Amygdala (tissue), 56 donors: ENCODE data around the gene HOXD1.

ENCODE experiments used
- DNase-seq, 56 donors: peaks; one replicate each; lab custom pipeline; 2025; lab: John Stamatoyannopoulos, UW

Gene HOXD1

DNA sequence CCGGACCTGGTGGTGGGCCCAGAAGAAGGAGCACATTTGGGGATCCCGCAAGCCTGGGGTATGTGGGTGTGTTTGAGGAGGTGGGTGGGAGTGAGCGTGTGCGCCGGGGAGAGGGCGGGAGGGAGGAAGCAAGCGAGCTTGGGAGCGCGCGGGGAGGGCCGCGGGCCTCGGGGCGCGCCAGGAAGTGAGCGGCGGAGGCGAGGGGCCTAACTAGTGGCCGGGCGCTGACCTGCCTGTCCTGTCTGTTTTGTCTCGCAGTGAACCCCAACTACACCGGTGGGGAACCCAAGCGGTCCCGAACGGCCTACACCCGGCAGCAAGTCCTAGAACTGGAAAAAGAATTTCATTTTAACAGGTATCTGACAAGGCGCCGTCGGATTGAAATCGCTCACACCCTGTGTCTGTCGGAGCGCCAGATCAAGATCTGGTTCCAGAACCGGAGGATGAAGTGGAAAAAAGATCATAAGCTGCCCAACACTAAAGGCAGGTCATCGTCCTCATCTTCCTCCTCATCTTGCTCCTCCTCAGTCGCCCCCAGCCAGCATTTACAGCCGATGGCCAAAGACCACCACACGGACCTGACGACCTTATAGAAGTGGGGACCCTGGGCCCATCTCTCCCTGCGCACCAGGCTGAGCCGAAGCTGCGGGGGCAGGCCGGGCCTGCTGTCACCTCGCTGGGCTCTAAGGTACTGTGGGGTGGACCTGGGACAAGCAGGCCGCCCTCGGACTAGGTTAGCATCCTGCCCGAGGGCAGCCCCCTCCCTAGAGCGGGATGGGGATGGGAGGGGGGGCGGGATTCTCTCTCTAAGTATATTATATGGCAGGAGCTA is 35.9 kb upstream of the HOXD1 start:
- no peak for DNase-seq

DNA sequence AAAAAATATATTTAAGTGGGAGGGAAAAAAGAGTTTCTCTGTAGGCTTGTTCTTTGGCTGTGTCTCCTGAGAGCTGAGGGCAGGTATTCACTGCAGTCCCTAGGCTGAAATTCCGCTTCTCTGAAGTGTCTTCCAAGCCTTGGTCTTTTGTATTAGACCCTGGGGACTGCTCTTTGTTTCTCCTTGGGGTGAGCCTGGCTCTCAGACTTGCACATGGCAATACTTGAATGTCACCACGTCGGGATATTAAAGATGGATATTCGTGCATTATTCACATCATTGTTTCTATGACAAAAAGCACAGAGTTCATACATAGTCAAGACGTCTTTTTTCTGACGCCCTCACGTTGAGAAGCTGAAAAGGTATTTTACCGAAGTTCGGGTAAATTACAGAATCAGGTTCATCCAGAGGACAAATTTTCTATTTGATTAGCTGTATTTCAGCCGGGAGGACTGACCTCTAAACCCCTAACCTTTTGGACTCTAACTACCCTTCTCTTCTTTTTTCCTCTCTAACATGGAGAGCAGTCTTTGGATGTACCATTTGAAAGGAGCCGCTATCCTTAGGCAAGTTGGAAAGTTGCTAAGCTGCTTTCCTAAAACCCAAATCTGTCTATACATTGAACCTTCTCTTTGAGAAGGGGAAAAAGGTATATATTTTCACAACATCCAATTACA is 33.8 kb upstream of the HOXD1 start:
- no peak for DNase-seq

DNA sequence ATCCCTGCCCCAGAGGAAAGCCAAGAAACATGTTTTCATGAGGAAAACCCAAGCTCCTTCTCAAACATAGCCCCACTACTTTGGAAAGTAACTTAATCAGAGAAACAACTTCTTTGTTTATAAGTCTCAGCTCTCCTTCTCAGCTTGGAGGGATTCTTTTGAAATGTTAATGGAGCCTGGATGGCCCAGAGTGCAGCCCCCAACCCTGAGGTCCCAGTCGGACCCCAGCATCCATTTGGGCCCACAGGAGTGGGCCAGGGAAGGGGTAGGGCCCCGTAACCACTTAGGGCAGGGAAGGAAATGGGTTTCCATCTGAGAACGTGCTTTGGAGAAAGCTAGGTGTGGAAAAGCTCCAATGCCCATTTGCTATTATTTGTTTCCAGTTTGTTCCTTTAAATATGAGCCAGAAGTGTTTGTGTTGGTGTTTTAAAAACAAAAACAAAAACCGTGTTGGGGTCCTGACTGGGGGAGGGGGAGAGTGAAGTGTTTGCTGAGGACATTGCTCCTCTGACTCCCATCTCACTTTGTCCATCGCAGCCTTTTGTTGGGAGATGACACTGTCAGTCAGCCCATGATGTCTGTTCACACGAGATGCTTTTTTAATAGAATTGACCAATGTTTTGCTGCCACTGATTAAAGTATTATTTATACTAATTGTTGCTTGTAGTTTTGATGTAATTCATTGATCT is 33.0 kb upstream of the HOXD1 start:
- no peak for DNase-seq

DNA sequence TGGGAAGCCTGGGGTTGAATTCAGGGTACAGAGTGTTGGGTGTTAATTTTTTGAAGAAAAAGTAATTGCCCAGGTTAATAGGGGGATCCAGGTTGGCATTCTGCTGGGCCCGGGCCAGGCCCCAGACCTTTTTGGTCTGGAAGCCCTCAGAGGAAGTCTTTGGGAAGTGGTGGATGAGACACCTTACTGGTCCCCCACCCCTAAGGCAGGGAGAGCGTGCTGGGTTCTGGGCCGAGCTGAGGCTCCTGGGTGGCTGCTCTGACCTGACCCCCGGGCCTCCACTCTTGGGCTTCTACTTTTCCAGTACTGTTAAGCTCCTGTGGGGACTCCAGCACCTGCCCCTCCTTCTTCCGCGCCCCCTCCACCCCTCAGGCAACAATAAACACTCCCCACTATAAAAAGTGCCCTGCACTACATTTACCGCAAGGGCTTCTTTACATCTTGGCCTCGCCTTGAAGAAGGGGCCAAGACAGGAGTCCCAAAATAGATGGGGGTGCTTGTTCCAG is 32.1 kb upstream of the HOXD1 start:
- DNase-seq = no peak

DNA sequence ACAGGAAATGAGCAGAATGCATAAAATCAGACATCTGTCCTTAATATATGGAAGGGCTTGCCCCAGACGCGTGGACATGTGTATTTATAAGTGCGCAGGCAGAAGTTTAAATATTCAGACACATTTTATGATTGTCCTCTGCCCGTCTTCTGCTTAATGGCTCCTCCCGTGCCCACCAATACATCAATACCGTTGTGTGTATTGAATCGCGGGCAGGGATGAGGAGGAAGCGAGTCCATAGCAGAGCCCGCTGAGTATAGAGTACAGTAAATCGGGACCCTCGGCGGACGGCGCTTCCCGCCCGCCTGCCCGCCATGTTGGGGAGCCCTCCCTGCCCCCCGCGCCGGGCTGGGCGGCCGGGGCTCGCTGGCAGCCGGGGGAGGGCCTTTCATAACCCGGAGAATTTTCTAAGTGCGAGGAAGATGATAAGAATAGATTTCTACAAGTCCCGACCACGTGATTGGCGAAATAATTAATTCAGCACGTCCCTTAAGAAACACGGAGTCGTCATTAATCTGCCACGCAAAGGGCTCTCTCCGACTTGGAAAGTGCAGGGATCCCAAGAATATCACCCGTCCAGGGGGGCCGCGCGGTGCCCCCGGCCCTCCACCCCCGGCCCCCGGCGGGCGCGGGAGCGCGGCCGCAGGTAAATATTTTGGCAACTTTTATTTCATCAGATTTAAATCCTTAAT is 31.5 kb upstream of the HOXD1 start, which contains the start of gene HOXD3:
TSS of gene HOXD3 (plus strand) at position 501 of the 692 bp plus-strand sequence. CDS start 11,808 bp downstream, outside the sequence.
- DNase-seq = no peak

DNA sequence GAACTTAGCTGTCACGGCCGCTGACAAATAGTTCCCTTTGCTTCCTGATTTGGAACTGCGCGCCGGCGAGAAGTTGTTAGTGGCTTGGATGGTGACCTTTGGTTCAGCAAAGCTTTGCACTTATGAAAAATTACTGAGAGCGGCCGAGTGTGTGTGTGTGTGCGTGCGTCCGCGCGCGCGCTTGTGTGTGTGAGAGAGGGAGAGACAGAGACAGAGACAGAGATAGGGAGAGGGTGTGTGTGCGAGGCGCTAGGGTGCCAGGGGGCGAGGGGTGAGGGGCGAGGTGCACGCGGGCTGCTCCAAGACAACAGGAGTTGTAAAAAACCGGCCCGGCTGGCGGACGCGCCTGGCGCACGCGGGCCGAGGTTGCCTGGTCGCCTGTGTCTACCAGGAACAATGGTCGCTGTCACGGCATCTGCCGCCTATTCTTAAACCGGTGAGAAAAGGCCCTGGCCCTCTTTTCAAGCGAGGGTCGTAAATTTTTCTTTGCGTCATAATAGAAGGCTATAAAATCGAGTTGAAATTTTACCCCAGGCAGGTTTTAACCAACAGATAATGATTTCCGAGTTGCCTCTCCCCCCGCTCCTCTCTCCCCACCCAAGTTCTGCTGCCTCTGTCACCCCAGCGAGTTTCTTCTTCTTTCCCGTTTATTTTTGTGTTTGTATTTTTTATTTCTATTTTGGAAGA is 30.8 kb upstream of the HOXD1 start:
- no peak for DNase-seq

DNA sequence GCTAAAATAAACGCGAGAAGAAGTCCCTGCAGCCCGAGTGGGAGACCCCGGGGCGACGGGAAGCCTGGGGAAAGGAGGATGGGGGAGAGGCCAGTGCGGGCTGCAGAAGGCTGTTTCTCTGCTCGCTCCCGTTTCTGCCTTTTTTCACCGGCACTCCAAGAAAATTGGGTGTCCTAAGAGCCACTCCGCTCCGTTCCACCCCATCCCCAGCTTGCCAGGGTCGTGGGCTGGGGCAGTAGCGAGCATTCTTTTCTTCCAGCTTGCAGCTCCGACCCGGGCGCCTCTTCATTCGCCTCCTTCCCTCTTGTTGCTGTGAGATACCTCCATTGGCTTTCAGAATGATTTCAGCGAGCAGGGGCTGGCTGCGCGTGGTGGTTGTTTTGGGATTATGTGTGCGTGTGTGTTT is 30.3 kb upstream of the HOXD1 start:
- no peak for DNase-seq

DNA sequence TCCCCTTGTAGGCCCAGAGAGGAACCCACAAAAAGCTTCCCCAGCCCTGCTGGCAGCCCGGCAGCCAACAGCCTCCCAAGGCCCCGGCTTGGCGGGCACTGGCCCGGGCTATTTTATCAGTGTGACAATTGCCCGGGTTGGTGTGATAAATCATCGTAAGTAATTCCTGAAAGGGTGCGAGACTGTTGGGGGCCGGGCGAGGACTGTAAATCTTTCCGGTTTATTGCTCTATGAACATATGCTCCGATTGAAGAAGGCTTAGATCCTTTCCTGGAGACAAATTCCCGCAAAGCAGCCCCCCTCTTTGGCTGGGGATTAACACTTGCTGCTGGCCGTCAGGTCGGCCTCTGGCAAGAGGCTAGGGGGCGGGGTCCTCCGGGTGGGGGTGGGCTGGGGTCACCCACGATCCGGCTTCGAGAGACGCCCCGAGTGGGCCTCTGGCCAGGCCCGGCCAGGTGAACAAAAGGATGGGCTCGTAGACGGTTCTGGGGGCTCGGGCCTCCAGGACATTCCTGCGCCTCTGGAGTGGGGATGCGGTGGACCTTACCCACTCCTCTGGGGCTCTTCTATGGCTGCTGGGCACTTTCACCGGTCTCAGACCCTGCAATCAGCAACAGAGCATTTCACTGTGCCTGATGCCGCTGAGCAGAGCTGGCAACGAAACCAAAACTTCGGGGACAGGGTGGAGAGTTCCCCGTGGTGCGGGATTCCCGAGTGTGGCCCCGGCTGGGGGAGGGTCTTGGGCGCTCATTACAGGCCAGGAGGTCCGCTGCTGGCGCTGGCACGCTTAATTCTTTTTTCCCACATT is 29.4 kb upstream of the HOXD1 start:
- no peak for DNase-seq

DNA sequence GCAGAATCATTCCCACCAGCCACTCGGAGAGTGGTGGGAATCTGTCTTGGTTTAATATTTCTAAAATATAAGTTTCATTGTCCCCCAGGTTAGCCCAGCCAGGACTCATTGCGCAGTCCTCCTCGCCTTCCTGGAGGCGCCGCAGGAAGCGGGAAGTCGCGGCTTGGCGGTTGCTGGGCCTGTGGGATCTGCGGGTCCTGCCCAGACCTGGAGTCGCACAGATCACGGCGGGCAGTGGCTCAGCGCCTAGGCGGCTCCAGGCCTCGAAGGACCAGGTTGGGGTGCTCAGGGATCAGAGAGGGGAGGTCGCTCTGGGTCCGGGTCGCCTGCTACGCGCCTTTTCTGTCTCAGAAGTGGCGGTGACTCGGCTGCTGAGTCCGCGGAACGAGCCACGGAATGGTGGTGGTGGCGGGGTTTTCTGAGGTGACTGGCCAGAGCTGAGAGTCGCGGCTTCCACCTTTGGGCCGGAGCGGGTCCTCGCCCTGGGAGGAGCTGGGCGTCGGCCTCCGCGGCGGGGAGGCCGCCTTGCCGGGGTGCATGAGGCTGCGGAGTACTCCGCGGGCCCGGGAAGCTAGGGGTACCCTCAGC is 28.7 kb upstream of the HOXD1 start:
- no peak for DNase-seq

DNA sequence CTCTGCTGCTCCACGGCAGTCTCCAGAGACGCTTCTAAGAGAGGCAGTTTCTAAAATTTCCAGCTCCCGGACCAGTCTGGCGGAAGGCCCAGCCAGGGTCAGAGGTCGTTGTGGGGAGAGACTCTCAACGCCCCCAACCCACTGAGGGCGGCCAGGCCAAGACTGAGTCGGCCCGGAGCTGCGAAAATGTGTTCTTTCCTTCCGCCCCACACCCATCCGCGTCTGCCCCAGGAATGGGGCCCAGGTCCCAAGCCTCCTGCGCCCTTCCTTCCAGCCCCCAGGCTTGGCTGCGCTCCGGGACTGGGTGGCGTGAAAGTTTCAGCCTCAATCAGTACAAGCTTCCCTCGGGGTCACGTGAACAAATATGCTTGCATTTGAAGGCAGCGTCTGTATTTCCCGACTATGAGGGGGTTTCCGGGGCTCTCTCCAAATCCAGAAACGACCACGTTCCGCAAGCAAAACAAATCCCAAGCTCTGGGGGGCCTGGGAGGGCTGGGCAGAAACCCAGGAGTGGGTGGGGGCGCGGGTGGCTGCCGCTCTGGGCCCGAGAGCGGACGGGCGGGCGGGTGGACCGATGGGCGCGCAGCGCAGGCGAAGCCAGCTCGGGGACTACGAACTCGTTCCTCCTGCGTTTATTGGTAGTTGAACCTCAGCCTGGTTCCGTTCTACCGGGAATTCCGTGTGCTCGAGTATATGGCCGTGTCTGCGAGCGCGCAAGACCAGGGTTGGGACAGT is 28.1 kb upstream of the HOXD1 start:
- DNase-seq = no peak

DNA sequence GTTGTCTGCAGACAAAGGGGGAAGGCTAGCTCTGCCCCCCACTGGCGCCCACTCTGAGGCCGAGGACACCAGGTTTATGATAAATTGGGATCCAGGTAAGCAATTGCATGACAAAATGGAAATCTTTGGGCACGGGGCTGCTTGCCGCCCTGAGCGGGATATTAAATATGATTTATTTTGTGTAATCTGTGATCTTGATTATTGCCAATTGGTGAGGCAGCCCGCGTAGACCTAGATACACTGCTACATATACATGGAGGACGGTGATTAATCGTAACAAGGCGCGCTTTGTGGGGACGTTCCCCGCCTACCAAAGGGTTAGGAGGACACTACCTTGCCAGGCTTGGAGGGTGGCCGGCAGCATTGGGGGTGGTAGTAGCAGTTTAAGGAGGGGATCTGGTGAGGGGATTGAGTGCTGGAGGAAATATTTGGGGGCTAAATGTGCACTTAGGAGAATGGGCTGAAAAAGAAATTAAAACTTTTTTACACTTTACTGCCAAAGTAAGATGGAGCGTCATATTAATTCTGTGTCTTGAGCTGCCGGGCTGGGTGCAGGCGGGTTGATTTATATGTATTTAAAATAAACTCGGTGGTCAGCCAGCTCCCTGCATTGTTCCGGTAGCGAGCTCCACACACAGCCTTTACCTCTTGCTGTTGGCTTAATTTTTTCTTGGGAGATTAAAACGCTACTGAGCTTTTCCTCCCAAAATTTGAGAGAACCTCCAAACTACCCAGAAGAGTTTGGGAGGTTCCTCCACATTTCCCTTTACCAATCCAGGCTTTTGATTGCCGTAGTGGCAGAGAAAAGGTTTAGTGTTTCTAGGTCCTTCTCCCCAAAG is 27.3 kb upstream of the HOXD1 start:
- no peak for DNase-seq

DNA sequence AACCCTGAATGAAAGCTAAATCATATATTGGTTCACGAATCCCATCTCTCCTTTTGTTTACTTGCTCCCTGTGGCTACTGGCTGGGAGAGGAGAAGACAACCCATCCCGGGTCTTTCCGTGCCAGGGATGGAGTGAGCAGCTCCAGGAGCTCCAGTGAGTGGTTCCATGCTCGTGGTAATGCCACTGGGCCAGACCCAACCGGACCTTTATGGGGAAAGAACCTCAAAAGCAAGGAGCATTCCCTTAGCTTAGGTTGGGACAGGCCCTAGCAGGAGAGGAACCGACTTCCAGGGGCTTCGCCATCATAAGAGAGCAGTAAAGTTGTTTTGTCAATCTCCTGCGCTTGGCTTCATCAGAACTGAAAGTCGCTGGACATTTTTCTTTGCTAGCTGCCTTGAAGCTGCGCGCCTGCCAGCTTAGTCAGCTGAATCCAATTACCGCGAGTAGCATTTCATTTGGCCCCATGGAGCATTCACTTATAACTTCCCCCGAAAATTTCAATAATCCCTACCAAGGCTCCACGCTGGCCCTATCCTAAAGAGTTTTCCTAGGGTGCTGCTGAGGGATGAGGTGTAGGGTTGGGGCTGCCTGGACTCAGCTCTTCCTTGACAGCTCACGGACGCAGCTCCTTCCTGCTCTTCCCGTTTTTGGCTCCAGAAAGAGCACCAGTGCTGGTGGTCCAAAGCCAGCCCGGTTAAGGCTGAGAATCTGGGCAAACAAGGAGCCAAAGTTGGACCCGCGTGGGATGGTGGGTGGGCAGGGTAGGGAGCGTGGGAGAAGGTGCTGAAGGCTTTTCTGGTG is 26.4 kb upstream of the HOXD1 start:
- DNase-seq = no peak

DNA sequence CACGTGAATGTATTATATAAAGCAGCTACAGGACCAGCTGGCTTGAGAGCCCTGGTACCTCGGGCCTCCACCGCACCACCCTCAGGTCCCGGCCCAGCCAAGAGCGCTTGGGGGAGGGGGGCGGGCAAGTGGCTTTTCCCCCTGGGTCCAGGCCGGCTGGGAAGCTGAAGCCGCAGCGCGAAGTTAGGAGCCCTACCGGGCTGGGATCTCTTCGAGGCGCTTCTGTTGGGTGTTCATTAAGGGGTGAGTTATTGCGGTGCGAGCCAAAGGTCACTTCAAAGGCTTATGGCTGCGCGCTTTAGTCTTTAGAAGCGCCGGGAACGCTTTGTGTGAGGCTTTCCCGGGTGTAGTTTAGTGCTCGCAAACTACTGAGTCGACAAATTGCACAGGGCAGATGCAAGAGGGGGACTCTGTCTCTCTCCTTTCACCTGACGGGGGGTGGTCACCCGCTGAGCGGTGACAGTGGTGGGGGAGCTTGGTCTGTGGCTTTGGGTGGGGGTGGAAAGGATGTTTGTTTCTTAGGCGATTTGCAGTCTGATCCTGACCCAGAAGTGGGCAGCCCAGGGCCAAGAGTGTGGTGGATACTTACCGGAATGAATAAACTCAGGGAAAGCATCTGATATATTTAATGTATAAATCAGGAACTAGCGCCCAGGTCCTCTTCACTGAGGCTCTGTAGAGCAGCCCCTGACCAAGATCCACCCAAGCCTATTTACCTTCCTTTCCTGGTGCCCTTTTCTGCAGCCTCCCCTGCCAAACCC is 25.4 kb upstream of the HOXD1 start:
- DNase-seq = no peak

DNA sequence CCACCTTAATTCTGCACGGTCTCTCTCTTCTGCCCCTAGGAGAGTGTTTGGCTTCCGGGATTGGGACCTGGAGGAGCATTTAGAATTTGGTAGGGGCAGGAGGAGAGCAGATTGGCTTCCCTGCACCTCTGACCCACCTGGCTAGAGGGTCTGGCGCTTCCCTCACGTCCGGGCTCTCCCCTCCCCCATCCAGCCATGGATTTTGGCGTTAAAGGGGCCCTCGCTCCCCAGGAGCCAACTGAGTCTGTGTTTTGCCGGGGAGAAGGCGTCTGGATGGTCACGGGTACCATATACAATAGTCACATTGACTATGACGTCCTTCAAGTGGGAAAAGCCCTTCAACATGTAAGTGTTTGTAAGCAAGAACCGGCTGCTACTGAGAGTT is 24.8 kb upstream of the HOXD1 start:
- no peak for DNase-seq

DNA sequence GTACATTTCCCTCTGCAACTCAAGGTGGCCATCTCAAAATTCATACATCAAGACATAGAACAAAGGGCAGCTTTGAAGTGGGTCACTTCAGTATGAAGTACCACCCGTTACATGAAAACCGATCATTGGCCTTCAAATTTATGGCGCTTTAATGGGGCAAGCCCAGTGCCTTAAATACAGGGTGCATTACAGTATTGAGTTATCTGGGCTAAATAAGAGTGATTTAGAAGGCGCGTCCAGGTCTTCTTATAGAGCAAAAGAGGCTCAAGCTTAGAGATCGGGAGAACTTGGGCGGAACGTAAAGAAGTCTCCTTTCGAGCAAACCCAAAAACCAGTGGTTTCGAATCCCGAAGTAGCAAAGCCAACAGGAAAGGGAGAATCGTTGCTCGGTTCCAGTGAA is 24.3 kb upstream of the HOXD1 start:
- DNase-seq = no peak
